ENCODE results near the gene AGAP1. TPM values are rescaled to one million over a fixed set of nuclear protein-coding genes. Genes with fewer than 3 reads are reported as not detected.

Gene AGAP1
- total RNA-seq, 1 donor = 18.5 TPM

- H3K27ac ChIP-seq (ENCODE audit: low read depth, low read length) = no peak overlapping the region
- no peak overlapping the region for H2AFZ ChIP-seq (ENCODE audit: low read length)
- no peak overlapping the region for H3K4me3 ChIP-seq (ENCODE audit: insufficient read depth, low read length)
- no peak overlapping the region for H3K4me2 ChIP-seq (ENCODE audit: insufficient read depth, low read length)
- peak; percentile 47 for DNase-seq (ENCODE audit: insufficient read length, low spot score, missing footprints)
- no peaks in the 10 kb centered on the region for H3K4me1 ChIP-seq (ENCODE audit: insufficient read depth, low read length)
- no peaks in the 10 kb centered on the region for H3K9me3 ChIP-seq (ENCODE audit: low read depth, low read length)
- no peaks in the 10 kb centered on the region for H3K27me3 ChIP-seq (ENCODE audit: insufficient read depth, low read length)
- no peak for TF ChIP-seq CTCF (IDR thresholded peaks at IDR 0.05; ENCODE audit: extremely low read depth, low read depth, low read length)
- peaks cover 79% of the 10 kb centered on the region for H3K79me2 ChIP-seq (ENCODE audit: insufficient read depth, low read length)
- H3K36me3 ChIP-seq (ENCODE audit: insufficient read depth, low read length) = no peaks in the 10 kb centered on the region
- H4K20me1 ChIP-seq (ENCODE audit: insufficient read depth, low read length) = peaks cover 73% of the 10 kb centered on the region
These were observed 199.4 kb downstream of the AGAP1 start for GRCh38 chr2:235693279-235693678.

- H2AFZ ChIP-seq (ENCODE audit: low read length) = no peak overlapping the region
- H4K20me1 ChIP-seq (ENCODE audit: insufficient read depth, low read length) = peaks cover 77% of the 10 kb centered on the region
- no peak overlapping the region for H3K4me3 ChIP-seq (ENCODE audit: insufficient read depth, low read length)
- H3K9me3 ChIP-seq (ENCODE audit: low read depth, low read length) = no peaks in the 10 kb centered on the region
- DNase-seq (ENCODE audit: insufficient read length, low spot score, missing footprints) = peak; percentile 70
- no peak overlapping the region for H3K4me2 ChIP-seq (ENCODE audit: insufficient read depth, low read length)
- H3K4me1 ChIP-seq (ENCODE audit: insufficient read depth, low read length) = no peaks in the 10 kb centered on the region
- no peak for TF ChIP-seq CTCF (IDR thresholded peaks at IDR 0.05; ENCODE audit: extremely low read depth, low read depth, low read length)
- no peaks in the 10 kb centered on the region for H3K27me3 ChIP-seq (ENCODE audit: insufficient read depth, low read length)
- H3K36me3 ChIP-seq (ENCODE audit: insufficient read depth, low read length) = no peaks in the 10 kb centered on the region
- no peak overlapping the region for H3K27ac ChIP-seq (ENCODE audit: low read depth, low read length)
- peaks cover 79% of the 10 kb centered on the region for H3K79me2 ChIP-seq (ENCODE audit: insufficient read depth, low read length)
These were observed 201.1 kb downstream of the AGAP1 start for GRCh38 chr2:235694721-235695601.

- Histone ChIP-seq H2AFZ (ENCODE audit: low read length) (no peak overlapping the region), H3K36me3 (ENCODE audit: insufficient read depth, low read length) (no peaks in the 10 kb centered on the region), H3K27me3 (ENCODE audit: insufficient read depth, low read length) (no peaks in the 10 kb centered on the region), H4K20me1 (ENCODE audit: insufficient read depth, low read length) (peaks cover 75% of the 10 kb centered on the region), H3K4me1 (ENCODE audit: insufficient read depth, low read length) (no peaks in the 10 kb centered on the region), H3K27ac (ENCODE audit: low read depth, low read length) (no peak overlapping the region), H3K79me2 (ENCODE audit: insufficient read depth, low read length) (peaks cover 80% of the 10 kb centered on the region), H3K9me3 (ENCODE audit: low read depth, low read length) (no peaks in the 10 kb centered on the region), H3K4me3 (ENCODE audit: insufficient read depth, low read length) (no peak overlapping the region), H3K4me2 (ENCODE audit: insufficient read depth, low read length) (no peak overlapping the region)
- peak; percentile 70 for DNase-seq (ENCODE audit: insufficient read length, low spot score, missing footprints)
- no peak for TF ChIP-seq CTCF (IDR thresholded peaks at IDR 0.05; ENCODE audit: extremely low read depth, low read depth, low read length)
These were observed 201.7 kb downstream of the AGAP1 start for GRCh38 chr2:235695602-235695895.

- Histone ChIP-seq H3K9me3 (ENCODE audit: low read depth, low read length) (no peaks in the 10 kb centered on the region), H3K27ac (ENCODE audit: low read depth, low read length) (no peak overlapping the region), H3K4me3 (ENCODE audit: insufficient read depth, low read length) (no peak overlapping the region), H3K79me2 (ENCODE audit: insufficient read depth, low read length) (peaks cover 75% of the 10 kb centered on the region), H3K27me3 (ENCODE audit: insufficient read depth, low read length) (no peaks in the 10 kb centered on the region), H3K4me2 (ENCODE audit: insufficient read depth, low read length) (no peak overlapping the region), H3K4me1 (ENCODE audit: insufficient read depth, low read length) (no peaks in the 10 kb centered on the region), H3K36me3 (ENCODE audit: insufficient read depth, low read length) (no peaks in the 10 kb centered on the region), H2AFZ (ENCODE audit: low read length) (no peak overlapping the region), H4K20me1 (ENCODE audit: insufficient read depth, low read length) (peaks cover 66% of the 10 kb centered on the region)
- DNase-seq (ENCODE audit: insufficient read length, low spot score, missing footprints) = no peak
- TF ChIP-seq CTCF (IDR thresholded peaks at IDR 0.05; ENCODE audit: extremely low read depth, low read depth, low read length) = no peak
These were observed 203.2 kb downstream of the AGAP1 start for GRCh38 chr2:235697041-235697440.
